ENCODE data around the gene ODAD3.
"Not testable (repeated sequence)": the region's sequence is repeated elsewhere in the genome, so short reads cannot be mapped to it uniquely, and the experiment has no call there.

The ODAD3 gene

GRCh38 chr19:11435057-11435832 is at the start of gene ODAD3, which contains the start of gene PRKCSH:
Gene ODAD3 (minus strand): TSS chr19:11435121. CDS start chr19:11435016, 105 bp downstream.
Gene PRKCSH (plus strand): TSS chr19:11435635. CDS start chr19:11436118, 483 bp downstream.
- peak; percentile 97 for DNase-seq (ENCODE audit: low read depth)

DNA sequence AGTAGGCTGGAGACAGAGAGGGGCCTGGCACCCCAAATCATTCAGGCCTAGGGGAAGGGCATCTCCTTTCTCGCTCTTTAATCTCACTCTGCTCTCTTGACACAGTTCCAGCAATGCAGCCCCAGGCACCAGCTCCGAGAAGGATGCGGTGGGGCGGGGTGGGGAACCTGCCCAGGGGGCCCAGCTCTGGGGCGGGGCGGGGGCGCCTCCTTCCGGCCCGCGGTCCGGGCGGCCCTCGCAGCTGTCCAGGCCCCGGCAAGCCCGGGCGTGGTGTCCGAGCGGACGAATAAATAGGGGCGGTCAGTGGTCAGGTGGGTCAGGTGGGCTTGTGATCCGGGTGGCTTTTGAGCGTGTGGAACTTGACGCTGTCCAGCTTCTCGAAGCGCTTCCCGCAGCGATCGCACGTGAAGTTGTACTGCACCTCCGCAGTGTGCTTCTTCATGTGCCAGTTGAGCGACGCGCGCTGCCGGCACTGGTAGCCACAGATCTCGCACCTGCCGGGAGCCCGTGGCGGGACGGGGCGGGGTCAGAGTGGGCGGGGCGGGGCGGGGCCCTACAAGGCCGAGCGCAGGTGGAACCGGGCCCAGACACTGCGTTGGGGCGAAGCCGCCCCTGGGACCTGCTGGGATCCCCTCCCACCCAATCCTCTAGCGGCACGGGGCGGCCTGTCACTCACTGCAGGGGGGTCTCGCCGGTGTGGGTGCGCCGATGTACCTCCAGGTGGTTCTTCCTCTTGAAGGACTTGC is 48.6 kb upstream of the ODAD3 start:
- no peak for DNase-seq (ENCODE audit: low read depth)

DNA sequence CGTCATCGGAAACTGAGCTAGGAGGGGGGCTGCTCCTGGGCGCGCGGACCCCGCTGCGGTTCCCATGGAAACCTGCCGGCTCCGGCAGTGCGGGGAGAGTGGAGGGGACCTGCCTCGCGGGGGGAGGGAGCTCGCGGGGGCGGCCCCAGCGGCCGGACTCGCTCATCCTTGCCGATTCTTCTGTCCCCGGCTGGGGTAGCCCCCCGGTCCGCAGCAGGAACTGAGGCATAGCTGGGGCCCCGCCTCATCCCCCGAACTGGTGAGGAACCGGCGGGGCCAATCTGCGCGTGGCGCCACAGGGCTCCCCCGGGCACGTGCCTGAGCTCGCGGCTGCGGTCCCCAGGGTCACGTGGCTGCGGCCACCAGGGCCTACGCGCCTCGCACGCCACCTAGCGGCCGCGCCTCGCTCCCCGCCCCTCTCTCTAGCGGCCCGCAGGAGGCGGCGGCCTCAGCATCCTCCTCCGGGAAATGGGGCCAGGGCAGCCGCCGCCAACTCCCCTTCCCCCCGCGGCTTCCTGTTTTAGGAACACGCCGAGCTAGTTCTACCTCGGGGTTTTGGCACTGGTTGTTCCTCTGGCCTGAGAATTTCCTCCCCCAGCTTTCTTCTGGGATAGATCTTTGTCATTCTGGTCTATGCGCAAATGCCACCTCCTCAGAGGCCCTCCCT is 47.6 kb upstream of the ODAD3 start:
- peak; percentile 75 for DNase-seq (ENCODE audit: low read depth)

DNA sequence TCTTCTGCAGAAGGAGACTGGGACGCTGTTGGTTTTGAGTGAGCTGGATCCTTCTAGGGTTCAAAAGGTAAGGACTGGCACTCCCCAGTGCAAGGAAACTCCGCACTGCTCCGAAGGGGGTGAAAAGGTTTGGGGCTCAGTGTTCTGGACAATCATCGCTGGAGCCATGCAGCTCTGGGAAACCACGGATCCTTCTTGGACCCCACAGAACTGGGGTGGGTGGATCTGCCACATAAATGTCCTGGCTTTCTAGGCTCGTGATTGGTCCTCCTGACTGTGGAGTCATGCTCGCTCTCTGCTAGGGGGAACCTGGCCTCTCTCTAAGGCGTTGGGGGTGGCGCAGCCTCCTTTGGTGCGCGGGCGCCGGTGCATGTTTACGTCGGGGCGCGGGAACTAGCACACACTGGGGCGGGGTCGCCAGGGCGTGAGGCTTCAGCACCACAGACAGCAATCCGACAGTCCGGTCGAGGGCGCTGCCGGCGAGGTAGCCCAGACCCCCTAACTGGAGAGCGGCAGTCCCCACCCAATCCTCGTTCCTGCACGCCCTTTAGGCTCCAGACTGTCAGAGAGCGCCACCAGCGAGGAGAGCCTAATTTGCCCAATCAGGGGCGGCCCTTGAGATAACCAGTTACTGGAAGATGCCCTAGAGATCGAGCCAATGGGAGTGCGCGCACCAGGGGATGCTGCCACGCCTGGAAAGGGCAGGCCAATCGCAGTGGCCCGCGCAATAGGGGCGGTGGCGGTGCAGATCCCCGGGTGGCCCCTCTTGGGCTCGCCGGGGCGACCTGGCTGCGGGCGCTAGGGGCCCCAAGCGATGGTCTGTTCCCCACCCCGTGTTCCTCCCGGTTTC is 46.8 kb upstream of the ODAD3 start:
- DNase-seq (ENCODE audit: low read depth) = peak; percentile 57

GRCh38 chr19:11480715-11481533 is 46.0 kb upstream of the ODAD3 start, which contains the start of gene ELAVL3:
Gene ELAVL3 (minus strand): TSS chr19:11481046. CDS start chr19:11480608, 438 bp downstream.
- DNase-seq (ENCODE audit: low read depth) = no peak

DNA sequence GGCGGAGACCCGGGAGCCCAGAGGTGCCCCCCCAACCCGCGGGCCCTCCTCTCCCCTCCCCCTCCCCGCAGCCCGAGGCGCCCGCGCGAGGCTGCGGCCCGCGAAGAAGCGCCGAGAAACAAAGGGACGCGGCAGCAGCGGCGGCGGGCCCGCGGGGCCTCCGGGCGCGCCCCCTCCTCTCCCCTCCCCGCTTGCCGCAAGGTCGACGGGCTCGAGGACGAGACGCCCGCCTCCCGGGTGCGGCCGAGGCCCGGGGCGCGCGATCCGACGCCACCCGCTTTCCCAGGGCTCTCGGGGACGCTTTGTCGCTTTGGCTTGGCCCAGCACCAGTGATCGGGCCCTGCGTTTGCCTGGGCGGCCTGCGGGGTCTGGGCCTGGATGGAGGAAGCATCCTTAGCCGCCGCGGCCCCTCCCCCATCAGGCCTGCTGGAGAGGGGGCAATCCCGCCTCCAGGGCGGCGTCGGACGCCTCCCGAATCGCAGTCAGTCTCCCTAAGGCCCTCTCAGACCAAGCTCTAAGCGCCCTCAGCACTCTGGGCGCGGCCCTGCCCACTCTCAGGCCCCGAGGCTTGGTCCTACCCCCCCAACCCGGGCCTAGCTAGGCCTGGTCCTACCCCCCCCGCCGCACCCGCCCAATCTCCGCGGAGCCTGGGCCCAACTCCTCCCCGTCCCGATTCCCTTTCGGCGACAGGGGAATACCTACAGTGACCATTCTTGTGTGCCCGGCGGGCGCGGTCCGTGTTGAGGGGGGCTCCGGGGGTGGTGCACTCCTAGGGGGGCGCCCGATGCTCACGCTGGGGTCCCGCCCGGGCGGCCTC is 45.2 kb upstream of the ODAD3 start:
- no peak for DNase-seq (ENCODE audit: low read depth)

GRCh38 chr19:11479090-11479897 is 44.4 kb upstream of the ODAD3 start:
- no peak for DNase-seq (ENCODE audit: low read depth)

- no peak for DNase-seq (ENCODE audit: low read depth)
Observed at GRCh38 chr19:11478167-11479089, 43.5 kb upstream of the ODAD3 start.

GRCh38 chr19:11475861-11476260 is 40.9 kb upstream of the ODAD3 start:
- no peak for DNase-seq (ENCODE audit: low read depth)

DNA sequence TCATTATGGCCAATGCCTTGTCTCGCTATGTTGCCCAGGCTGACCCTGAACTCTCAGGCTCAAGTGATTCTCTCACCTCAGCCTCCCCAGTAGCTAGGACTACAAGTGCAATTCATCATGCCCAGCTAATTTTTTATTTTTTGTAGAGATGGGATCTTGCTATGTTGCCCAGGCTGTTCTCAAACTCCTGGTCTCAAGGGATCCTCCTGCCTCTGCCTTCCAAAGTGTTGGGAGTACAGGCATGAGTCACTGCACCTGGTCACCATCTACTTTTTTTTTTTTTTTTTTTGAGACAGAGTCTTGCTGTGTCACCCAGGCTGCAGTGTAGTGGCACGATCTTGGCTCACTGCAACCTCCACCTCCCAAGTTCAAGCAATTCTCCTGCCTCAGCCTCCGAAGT is 40.4 kb upstream of the ODAD3 start:
- DNase-seq (ENCODE audit: low read depth) = not testable (repeated sequence)

- no peak for DNase-seq (ENCODE audit: low read depth)
Observed at GRCh38 chr19:11473725-11474124, 38.8 kb upstream of the ODAD3 start.

- DNase-seq (ENCODE audit: low read depth) = not testable (repeated sequence)
Observed at GRCh38 chr19:11468266-11468845, 33.4 kb upstream of the ODAD3 start.

DNA sequence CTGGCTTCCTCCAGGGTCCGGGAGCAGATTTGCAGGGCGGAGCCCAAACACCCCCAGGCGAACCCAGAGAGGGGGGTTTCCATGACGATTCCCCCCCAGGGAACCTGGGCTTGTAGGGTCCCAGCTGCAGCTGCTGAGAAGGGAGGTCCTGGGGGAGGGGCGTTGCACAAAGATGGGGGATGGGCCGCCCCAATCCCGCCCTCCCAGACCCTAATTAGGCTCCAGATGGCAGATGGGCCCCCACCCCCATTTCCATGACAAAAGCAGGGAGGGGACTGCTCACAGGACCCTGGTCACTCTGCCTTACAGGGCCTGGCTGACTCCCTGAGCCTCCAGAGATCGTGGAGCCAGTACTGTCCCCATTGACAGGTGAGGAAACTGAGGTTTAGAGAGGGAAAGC is 30.7 kb upstream of the ODAD3 start:
- no peak for DNase-seq (ENCODE audit: low read depth)

- DNase-seq (ENCODE audit: low read depth) = no peak
Observed at GRCh38 chr19:11464333-11465265, 29.7 kb upstream of the ODAD3 start.

DNA sequence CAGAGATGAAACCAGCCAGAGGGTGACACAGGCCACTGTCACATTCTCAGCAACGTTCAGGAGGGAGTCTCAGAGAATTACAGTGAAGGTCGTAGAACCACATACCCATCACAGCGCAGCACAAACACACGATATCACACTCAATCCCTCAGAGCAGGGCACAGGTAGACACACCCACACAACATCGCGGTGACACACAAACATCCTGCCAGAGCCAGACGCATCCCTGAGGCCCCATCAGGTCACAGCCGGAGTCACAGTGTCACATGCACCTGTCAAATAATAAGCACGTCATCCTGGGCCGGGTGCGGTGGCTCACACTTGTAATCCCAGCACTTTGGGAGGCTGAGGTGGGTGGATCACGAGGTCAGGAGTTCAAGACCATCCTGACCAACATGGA is 28.5 kb upstream of the ODAD3 start:
- no peak for DNase-seq (ENCODE audit: low read depth)

- no peak for DNase-seq (ENCODE audit: low read depth)
Observed at GRCh38 chr19:11461453-11461852, 26.5 kb upstream of the ODAD3 start.
